Stimulated activated CD4-positive, alpha-beta T cell treated with anti-CD3 and anti-CD28 coated beads, Interleukin-1b, Interleukin-23, amount 100 ng/mL, for 48 hours (primary cell): Measurements from ENCODE around the gene SORD.
"Not testable (repeated sequence)": the region's sequence is repeated elsewhere in the genome, so short reads cannot be mapped to it uniquely, and the experiment has no call there.

Experiments
- DNase-seq: peaks from one replicate; pipeline ENCODE4 v3.0.0-alpha.2; 2020

The SORD gene

GRCh38 chr15:45069942-45070360 is 47.0 kb downstream of the SORD start:
- not testable (repeated sequence) for DNase-seq

DNA sequence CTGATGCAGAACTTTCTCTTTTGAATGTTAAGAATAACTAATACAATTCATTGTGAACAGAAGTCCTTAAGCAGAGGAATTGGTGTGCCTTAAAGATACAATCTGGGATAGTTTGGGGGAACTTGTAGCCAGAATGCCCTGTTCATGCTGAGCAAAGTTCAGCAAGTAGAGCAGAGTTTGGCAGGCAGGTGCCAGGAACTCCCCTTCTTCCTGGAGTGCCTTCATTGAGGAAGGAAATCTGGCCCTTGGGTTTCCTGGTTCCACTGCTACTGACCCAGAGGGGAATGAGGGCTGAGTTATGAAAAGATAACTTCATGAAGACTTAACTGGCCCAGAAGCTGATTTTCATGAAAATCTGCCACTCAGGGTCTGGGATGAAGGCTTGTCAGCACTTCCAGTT is 50.6 kb downstream of the SORD start:
- DNase-seq, result not testable (repeated sequence)

- DNase-seq, result not testable (repeated sequence)
Observed at GRCh38 chr15:45075440-45076320, 52.7 kb downstream of the SORD start.

- not testable (repeated sequence) for DNase-seq
Observed at GRCh38 chr15:45077391-45077790, 54.4 kb downstream of the SORD start.

DNA sequence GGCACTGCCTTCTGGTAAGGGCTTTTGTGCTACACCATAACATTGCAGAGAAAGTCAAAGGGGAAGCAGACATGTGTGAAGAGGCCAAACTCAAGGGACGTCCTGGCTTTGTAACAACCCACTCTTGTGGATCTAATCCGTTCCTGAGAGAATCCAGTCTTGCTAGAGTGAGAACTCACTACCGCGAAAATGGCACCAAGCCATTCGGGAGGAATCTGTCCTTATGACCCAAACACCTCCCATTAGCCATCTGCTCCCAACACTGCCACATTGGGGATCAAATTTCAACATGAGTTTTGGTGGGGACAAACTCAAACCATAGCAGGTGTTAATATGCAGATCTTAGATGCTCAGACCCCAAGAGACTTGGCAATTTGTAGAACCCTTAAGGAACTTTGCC is 56.2 kb downstream of the SORD start:
- not testable (repeated sequence) for DNase-seq

- DNase-seq, result not testable (repeated sequence)
Observed at GRCh38 chr15:45079628-45080246, 56.7 kb downstream of the SORD start.

GRCh38 chr15:45080593-45080992 is 57.6 kb downstream of the SORD start:
- not testable (repeated sequence) for DNase-seq

DNA sequence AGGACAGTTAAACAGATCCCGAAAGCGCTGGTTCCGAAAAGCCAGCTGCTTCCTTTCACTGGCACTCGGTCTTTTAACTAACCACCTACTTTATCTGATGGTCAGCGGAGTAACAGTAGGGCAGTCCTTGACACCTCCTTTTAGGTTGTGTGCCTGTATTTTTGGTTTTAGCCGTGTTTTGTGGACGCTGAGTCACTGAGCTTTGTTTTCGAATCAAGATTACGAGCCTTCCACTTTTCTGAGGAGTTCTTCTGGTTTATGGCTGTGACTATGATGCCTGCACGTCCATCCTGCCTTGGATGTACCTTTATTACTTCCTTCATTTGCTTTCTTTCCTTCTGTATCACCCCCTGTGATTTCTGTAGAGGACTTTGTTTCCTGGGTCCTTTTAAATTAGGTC is 59.4 kb downstream of the SORD start:
- DNase-seq, result not testable (repeated sequence)

DNA sequence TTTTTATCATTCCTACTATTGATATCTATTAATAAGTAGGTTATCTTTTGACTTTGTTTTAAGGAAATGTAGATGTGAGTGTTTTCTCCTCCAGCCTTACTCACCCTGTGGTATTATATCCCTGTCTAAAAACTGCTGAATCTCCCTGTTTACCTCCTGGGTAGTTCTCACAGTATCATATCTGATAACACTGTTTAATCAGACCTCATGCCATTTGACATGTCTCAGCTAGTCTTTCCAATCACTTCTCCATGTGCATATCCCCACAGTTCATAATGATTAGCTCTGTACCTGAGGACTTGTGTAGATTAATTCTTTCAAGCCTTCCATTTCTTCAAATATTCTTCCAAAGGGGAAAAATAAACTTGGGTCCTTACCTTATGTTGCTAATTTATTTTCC is 60.2 kb downstream of the SORD start:
- no peak for DNase-seq

DNA sequence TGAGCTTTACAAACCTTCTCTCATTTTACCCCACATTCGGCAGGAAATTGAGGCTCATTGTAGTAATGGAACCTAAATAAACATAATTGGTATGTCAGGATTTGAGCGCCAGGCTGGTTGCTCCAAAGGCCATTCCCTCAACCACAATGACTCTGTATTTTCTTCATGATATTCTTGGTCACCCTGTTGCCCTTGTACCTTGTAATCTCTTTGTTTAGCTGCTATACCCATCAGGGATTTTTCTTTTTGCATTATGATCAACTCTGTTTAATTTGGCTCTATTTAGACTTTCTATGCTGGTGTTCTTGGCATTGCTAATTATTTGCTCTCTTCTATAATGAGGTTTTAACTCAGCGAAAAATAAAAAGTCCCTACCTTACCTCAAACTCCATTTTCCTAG is 61.2 kb downstream of the SORD start:
- no peak for DNase-seq

- DNase-seq, result no peak
Observed at GRCh38 chr15:45087513-45087912, 64.5 kb downstream of the SORD start.

GRCh38 chr15:45088801-45089711 is 66.1 kb downstream of the SORD start:
- no peak for DNase-seq

GRCh38 chr15:45089712-45090373 is 66.8 kb downstream of the SORD start:
- DNase-seq, result no peak

DNA sequence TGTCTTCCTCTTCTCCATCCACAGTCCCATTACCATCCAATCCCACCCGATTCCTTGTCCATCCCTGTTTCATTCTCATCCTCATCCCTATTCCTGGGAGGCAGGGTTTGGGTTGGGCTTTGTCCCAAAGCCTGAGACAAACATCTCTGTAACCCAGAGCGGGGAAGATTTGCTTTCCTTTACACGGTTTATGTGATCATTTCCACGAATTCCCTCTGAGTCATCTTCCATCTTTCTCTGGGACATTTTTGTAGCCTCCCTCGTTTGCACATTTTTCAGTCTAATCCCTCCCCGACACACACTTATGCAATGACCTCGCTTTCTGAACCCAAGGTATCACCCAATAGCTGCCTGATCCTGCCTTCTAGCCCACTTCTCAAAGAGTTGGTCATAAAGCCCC is 68.2 kb downstream of the SORD start:
- no peak for DNase-seq

GRCh38 chr15:45091576-45091975 is 68.6 kb downstream of the SORD start:
- DNase-seq, result no peak

DNA sequence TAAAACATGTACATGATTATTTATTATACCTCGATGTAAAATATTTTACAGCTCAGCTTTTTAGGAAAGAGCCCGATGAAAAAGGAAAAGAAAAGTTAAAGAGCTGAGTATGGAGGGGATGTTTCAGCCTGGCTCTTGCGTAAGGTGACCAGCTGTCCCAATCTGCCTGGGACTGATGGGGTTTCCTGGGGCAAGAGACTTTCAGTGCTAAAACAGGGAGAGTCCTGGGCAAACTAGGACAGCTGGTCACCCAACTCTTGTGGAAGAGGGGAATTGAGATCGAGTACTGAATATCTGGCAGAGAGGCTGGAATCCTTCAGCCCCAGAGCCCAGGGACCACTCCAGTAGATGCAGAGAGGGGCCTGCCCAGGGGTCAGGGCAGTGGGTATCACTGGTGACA is 70.0 kb downstream of the SORD start:
- no peak for DNase-seq

DNA sequence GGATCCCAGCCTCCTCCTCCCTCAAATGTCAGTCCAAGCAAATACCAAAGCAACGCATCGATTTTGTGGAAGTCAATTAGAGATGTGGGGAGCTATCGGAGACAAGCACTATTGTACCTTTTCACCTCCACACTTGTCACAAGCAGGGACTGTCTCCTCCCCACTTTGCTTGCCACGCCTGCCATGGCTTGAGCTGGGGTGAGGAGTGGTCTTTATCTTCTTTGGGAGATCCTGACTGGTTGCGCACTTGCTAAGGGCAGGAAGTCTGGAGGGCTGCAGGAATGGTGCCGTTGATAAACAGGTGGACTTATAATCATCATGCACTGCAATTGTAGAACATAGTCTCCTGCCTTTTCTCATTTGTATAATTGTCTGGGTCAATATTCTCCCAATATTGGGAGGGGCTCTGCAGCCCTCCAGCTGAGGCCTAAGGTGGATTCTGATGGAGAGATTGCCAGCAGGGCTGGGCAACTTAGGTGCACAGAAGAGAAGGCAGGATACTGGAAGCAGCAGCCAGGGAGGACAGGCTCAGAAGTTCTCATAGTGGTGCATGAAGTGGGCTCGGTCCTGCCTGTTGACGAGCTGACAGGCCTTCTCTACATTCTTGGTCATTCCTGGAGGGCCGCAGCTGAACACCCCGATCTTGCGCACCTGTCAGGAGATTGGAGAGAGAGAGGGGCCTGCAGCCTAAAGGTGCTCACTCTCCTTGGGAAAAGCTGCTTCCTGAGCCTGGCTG is 70.8 kb downstream of the SORD start:
- DNase-seq, result no peak

DNA sequence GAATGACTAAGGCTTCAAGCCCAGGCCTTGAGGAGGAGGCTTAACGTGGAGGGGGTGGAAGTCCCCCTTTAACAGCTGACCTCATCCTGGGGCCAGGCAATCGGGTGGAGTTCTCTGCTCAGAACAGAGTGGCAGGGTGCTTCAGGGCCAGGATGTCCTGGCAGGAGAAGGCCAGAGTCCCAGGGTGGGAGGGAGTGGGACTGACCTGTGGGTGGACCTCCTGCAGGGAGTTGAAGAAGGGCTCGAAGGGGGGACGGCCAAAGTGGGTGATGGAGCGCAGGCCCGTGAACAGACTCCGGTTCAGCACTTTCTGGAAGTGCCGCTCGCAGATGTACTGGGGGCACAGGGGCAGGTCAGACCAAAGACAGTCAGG is 71.3 kb downstream of the SORD start:
- DNase-seq, result no peak

- DNase-seq, result no peak
Observed at GRCh38 chr15:45095661-45096060, 72.7 kb downstream of the SORD start.

GRCh38 chr15:45097466-45097865 is 74.5 kb downstream of the SORD start:
- no peak for DNase-seq

DNA sequence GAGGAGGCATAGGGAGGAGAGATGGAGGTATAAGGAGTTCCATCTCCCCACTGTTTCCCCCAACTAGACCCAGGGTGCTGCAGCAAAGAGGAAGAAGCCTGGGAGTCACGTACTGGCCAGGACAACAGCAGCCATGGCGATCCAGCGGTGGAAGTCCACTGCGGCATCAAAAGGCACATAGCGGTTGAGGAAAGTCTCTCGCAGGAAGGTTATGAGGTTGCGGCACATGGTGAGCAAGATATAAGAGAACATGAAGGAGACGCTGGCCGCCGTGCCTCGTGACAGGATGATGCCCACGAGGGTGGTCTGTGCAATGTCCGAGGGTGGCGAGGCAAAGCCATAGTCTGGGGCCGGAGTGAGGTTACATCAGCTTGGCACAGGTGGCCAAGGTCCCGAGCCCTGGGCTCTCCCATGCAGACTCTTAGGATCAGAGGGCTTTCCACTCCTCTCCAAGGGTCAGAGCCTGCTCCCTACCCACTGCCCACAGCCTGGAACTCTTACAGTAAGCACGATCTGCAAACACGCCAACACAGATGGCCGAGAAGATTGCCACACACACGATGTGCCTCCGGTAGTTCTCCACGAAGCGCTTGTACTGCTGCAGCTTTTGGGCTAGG is 76.7 kb downstream of the SORD start:
- DNase-seq, result no peak
